ENCODE results near the gene G3BP2.
"Not testable (repeated sequence)": the region's sequence is repeated elsewhere in the genome, so short reads cannot be mapped to it uniquely, and the experiment has no call there.

Gene G3BP2

GRCh38 chr4:75683482-75684155 lies 10.4 kb upstream of the G3BP2 start:
- no peak for DNase-seq

- DNase-seq, result no peak
Measured at GRCh38 chr4:75679876-75680575, 6.8 kb upstream of the G3BP2 start.

- DNase-seq, result no peak
Measured at GRCh38 chr4:75678965-75679364, 5.8 kb upstream of the G3BP2 start.

- no peak for DNase-seq
Measured at GRCh38 chr4:75678473-75678872, 5.3 kb upstream of the G3BP2 start.

- DNase-seq, result no peak
Measured at GRCh38 chr4:75675004-75675531, 1.9 kb upstream of the G3BP2 start.

- DNase-seq, result no peak
Measured at GRCh38 chr4:75673959-75674328, 733 bp upstream of the G3BP2 start.

GRCh38 chr4:75672461-75673026 lies 667 bp downstream of the G3BP2 start:
- DNase-seq, result peak; percentile 72

- no peak for DNase-seq
Measured at GRCh38 chr4:75671802-75672421, 1.3 kb downstream of the G3BP2 start.

- no peak for DNase-seq
Measured at GRCh38 chr4:75668596-75668995, 4.6 kb downstream of the G3BP2 start.

GRCh38 chr4:75667636-75668035 lies 5.6 kb downstream of the G3BP2 start:
- DNase-seq, result not testable (repeated sequence)

GRCh38 chr4:75666299-75666698 lies 6.9 kb downstream of the G3BP2 start:
- DNase-seq, result no peak

GRCh38 chr4:75664604-75665003 lies 8.6 kb downstream of the G3BP2 start:
- DNase-seq, result not testable (repeated sequence)

- no peak for DNase-seq
Measured at GRCh38 chr4:75662626-75663025, 10.6 kb downstream of the G3BP2 start.

- no peak for DNase-seq
Measured at GRCh38 chr4:75660491-75660890, 12.7 kb downstream of the G3BP2 start.

GRCh38 chr4:75659512-75660031 lies 13.6 kb downstream of the G3BP2 start:
- DNase-seq, result peak; percentile 23

- DNase-seq, result no peak
Measured at GRCh38 chr4:75658876-75659275, 14.3 kb downstream of the G3BP2 start.

GRCh38 chr4:75655562-75655961 lies 17.6 kb downstream of the G3BP2 start:
- DNase-seq, result no peak

GRCh38 chr4:75654905-75655304 lies 18.3 kb downstream of the G3BP2 start:
- DNase-seq, result no peak

GRCh38 chr4:75653845-75654503 lies 19.2 kb downstream of the G3BP2 start:
- no peak for DNase-seq

GRCh38 chr4:75644095-75644494 lies 29.1 kb downstream of the G3BP2 start:
- DNase-seq, result no peak

- DNase-seq, result no peak
Measured at GRCh38 chr4:75643651-75644050, 29.6 kb downstream of the G3BP2 start.

- no peak for DNase-seq
Measured at GRCh38 chr4:75639124-75639695, 34.0 kb downstream of the G3BP2 start.

Measured in hematopoietic multipotent progenitor cell treated with erythropoietin and hydrocortisone succinate and interleukin-3 and kit ligand, for 8 days (in vitro differentiated cells).